HepG2 (cell line): Measurements from ENCODE around the gene IFI27L2. TPM values are rescaled to one million over a fixed set of nuclear protein-coding genes. Genes with fewer than 3 reads are reported as not detected.

Experiments
- DBP ChIP-seq: sonication (generic); formaldehyde crosslinking; IDR thresholded peaks from 2 replicates; pipeline ENCODE4 v1.4.0; 2020; ENCODE audit warnings: missing genetic modification reagents; ENCODE audit errors: not compliant biosample characterization
- HOXA5 ChIP-seq: sonication (generic); formaldehyde crosslinking; IDR thresholded peaks from 2 replicates; pipeline ENCODE4 v1.4.0; 2020; ENCODE audit warnings: missing genetic modification reagents
- MYNN ChIP-seq: sonication (generic); formaldehyde crosslinking; IDR thresholded peaks from 2 replicates; pipeline ENCODE4 v1.4.0; 2020; ENCODE audit warnings: mild to moderate bottlenecking, low read depth, missing genetic modification reagents
- NPAS2 ChIP-seq: sonication (generic); formaldehyde crosslinking; IDR thresholded peaks from 2 replicates; pipeline ENCODE4 v1.8.0; 2022; ENCODE audit warnings: mild to moderate bottlenecking, missing genetic modification reagents, borderline replicate concordance
- PCBP2 ChIP-seq: fragments of 200-400 bp; formaldehyde crosslinking; optimal IDR thresholded peaks from 2 replicates; pipeline ENCODE3; 2018; ENCODE audit warnings: low read length, low read depth; ENCODE audit not compliant: poor library complexity, severe bottlenecking
- RAD51 ChIP-seq: fragments of 450-650 bp; IDR thresholded peaks from 2 replicates; pipeline ENCODE4 v1.6.1; 2016; ENCODE audit warnings: borderline replicate concordance
- ZFP90 ChIP-seq: sonication (generic); formaldehyde crosslinking; IDR thresholded peaks from 2 replicates; pipeline ENCODE4 v1.8.0; 2022; ENCODE audit warnings: missing genetic modification reagents, mild to moderate bottlenecking, inconsistent platforms, borderline replicate concordance
- ZFP91 ChIP-seq: sonication (generic); formaldehyde crosslinking; IDR thresholded peaks from 2 replicates; pipeline ENCODE4 v1.9.0; 2022; ENCODE audit warnings: missing genetic modification reagents, mild to moderate bottlenecking, borderline replicate concordance
- ZNF556 ChIP-seq: sonication (generic); formaldehyde crosslinking; IDR thresholded peaks from 2 replicates; pipeline ENCODE4 v1.4.0; 2020; ENCODE audit warnings: mild to moderate bottlenecking, missing genetic modification reagents, borderline replicate concordance
- polyA plus RNA-seq, 8 experiments: library from polyadenylated mRNA; depleted of rRNA in 3 of 8; stranded (reverse) in 7 of 8; unstranded in 1 of 8; fragments of >200 nt; fragmentation: Illumina TruSeq in 4 of 8; extraction: Trizol in 4 of 8; gene quantifications; 2 replicates each; pipeline versions ENCODE4 v1.2.1 to v1.2.3, GENCODE V29; 2011 to 2016; ENCODE audit warnings: low read depth in 4 of 8, missing spikeins in 1 of 8, mixed read lengths in 1 of 8; ENCODE audit not compliant: insufficient read depth in 1 of 8
- total RNA-seq, 5 experiments: library from RNA; depleted of rRNA; stranded (reverse); fragments of >200 nt; fragmentation: Illumina TruSeq; extraction: Trizol; gene quantifications; 2 replicates each; pipeline ENCODE4 v1.2.3, GENCODE V29; 2016; ENCODE audit warnings: low read depth in 1 of 5
- TF ChIP-seq, protein P1 (sequence below): sonication (generic); formaldehyde crosslinking; IDR thresholded peaks from 2 replicates; pipeline ENCODE4 v1.5.0; 2020; ENCODE audit warnings: mild to moderate bottlenecking, missing genetic modification reagents, borderline replicate concordance

IFI27L2 gene
- total and polyA plus RNA-seq, 2 of the 13 experiments (the other 11 are each of a cell fraction or from before 2014, with no cell fraction given): 4.3 to 4.8 TPM

DNA sequence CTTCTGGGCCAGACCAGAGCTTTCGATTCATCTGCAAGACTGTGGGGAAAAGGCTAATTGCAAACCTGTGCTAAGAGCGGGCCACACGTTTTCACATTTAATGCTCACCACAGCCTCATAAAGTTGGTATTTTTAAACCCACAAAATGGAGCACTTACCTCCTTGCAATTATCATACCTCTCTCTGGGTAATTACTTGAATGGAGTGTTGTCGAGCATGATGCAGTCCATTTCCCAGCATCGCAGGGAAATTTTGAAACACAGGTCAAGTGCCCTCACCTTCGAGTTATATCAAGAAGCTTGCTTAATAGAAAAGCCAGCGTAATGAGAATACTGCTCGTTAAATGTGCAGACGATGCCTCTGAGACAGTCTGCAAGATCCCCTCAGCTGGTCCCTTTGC lies 8.8 kb upstream of the IFI27L2 start (continued):
- TF ChIP-seq, protein P1, sequence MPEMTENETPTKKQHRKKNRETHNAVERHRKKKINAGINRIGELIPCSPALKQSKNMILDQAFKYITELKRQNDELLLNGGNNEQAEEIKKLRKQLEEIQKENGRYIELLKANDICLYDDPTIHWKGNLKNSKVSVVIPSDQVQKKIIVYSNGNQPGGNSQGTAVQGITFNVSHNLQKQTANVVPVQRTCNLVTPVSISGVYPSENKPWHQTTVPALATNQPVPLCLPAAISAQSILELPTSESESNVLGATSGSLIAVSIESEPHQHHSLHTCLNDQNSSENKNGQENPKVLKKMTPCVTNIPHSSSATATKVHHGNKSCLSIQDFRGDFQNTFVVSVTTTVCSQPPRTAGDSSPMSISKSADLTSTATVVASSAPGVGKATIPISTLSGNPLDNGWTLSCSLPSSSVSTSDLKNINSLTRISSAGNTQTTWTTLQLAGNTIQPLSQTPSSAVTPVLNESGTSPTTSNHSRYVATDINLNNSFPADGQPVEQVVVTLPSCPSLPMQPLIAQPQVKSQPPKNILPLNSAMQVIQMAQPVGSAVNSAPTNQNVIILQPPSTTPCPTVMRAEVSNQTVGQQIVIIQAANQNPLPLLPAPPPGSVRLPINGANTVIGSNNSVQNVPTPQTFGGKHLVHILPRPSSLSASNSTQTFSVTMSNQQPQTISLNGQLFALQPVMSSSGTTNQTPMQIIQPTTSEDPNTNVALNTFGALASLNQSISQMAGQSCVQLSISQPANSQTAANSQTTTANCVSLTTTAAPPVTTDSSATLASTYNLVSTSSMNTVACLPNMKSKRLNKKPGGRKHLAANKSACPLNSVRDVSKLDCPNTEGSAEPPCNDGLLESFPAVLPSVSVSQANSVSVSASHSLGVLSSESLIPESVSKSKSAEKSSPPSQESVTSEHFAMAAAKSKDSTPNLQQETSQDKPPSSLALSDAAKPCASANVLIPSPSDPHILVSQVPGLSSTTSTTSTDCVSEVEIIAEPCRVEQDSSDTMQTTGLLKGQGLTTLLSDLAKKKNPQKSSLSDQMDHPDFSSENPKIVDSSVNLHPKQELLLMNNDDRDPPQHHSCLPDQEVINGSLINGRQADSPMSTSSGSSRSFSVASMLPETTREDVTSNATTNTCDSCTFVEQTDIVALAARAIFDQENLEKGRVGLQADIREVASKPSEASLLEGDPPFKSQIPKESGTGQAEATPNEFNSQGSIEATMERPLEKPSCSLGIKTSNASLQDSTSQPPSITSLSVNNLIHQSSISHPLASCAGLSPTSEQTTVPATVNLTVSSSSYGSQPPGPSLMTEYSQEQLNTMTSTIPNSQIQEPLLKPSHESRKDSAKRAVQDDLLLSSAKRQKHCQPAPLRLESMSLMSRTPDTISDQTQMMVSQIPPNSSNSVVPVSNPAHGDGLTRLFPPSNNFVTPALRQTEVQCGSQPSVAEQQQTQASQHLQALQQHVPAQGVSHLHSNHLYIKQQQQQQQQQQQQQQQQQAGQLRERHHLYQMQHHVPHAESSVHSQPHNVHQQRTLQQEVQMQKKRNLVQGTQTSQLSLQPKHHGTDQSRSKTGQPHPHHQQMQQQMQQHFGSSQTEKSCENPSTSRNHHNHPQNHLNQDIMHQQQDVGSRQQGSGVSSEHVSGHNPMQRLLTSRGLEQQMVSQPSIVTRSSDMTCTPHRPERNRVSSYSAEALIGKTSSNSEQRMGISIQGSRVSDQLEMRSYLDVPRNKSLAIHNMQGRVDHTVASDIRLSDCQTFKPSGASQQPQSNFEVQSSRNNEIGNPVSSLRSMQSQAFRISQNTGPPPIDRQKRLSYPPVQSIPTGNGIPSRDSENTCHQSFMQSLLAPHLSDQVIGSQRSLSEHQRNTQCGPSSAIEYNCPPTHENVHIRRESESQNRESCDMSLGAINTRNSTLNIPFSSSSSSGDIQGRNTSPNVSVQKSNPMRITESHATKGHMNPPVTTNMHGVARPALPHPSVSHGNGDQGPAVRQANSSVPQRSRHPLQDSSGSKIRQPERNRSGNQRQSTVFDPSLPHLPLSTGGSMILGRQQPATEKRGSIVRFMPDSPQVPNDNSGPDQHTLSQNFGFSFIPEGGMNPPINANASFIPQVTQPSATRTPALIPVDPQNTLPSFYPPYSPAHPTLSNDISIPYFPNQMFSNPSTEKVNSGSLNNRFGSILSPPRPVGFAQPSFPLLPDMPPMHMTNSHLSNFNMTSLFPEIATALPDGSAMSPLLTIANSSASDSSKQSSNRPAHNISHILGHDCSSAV (CRISPR knock-in tag): no peak
- no peak for TF ChIP-seq DBP (CRISPR knock-in tag)
- no peak for TF ChIP-seq PCBP2
- TF ChIP-seq HOXA5 (CRISPR knock-in tag): no peak
- no peak for TF ChIP-seq NPAS2 (CRISPR knock-in tag)
- no peak for TF ChIP-seq ZFP91
- TF ChIP-seq ZNF556: no peak
- no peak for TF ChIP-seq RAD51
- TF ChIP-seq ZFP90: no peak
- TF ChIP-seq MYNN (CRISPR knock-in tag): no peak
- TF ChIP-seq, all 625 proteins: peak for 0
